ENCODE results near the gene WBP1L. TPM values are rescaled to one million over a fixed set of nuclear protein-coding genes. Genes with fewer than 3 reads are reported as not detected.

The WBP1L gene
- total RNA-seq, 2 donors from 2014 or later: 32.3 to 42.7 TPM

GRCh38 chr10:102799691-102800471 lies 56.1 kb downstream of the WBP1L start:
- Histone ChIP-seq H3K36me3 (peaks cover 5% of the 10 kb centered on the region), H3K27ac (no peak overlapping the region), H3K9ac (ENCODE audit: low read depth in 2 of 2, low read length in 2 of 2) (no peak overlapping the region), H3K4me1 (peaks cover 4% of the 10 kb centered on the region), H3K27me3 (no peaks in the 10 kb centered on the region), H3K9me3 (no peaks in the 10 kb centered on the region), H3K4me3 (no peak overlapping the region)
- no peak for DNase-seq
- no peak for TF ChIP-seq CTCF (IDR thresholded peaks at IDR 0.05)
- intact Hi-C loops (cut with DNase I): no loop called here

GRCh38 chr10:102800611-102801335 lies 57.0 kb downstream of the WBP1L start:
- intact Hi-C loops (cut with DNase I): no loop called here
- H3K36me3 ChIP-seq: peaks cover 5% of the 10 kb centered on the region
- H3K9me3 ChIP-seq: no peaks in the 10 kb centered on the region
- peaks cover 4% of the 10 kb centered on the region for H3K4me1 ChIP-seq
- no peak for DNase-seq
- H3K27me3 ChIP-seq: no peaks in the 10 kb centered on the region
- H3K27ac ChIP-seq: peak overlapping the region; percentile 5
- H3K9ac ChIP-seq (ENCODE audit: low read depth in 2 of 2, low read length in 2 of 2): no peak overlapping the region
- H3K4me3 ChIP-seq: no peak overlapping the region
- no peak for TF ChIP-seq CTCF (IDR thresholded peaks at IDR 0.05)

DNA sequence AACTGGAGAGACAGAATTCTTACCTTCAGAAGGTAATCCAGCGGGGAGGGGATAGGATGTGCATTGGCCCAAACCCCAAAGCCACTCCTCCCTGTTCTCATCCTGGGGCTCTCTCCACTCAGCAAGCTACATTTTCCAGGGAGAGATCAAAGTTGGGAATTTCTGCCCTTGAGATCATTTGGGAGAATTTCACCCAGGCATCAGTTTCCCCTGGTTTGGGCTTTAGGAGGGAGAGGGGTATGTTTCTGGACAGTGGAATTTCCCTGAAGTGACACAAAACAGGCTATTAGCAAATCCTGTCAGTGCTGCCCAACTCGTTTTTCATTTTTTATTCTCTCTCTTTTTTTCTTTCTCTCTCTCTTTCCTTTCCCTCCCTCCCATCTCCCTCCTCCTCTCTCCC lies 57.7 kb downstream of the WBP1L start:
- Histone ChIP-seq H3K36me3 (peaks cover 5% of the 10 kb centered on the region), H3K27me3 (no peaks in the 10 kb centered on the region), H3K9me3 (no peaks in the 10 kb centered on the region), H3K9ac (ENCODE audit: low read depth in 2 of 2, low read length in 2 of 2) (peak overlapping the region in 1 of 2 donors; percentile 12), H3K27ac (peak overlapping the region; percentile 5), H3K4me1 (peaks cover 2% of the 10 kb centered on the region), H3K4me3 (no peak overlapping the region)
- no peak for TF ChIP-seq CTCF (IDR thresholded peaks at IDR 0.05)
- no peak for DNase-seq
- intact Hi-C loops (cut with DNase I): no loop called here

DNA sequence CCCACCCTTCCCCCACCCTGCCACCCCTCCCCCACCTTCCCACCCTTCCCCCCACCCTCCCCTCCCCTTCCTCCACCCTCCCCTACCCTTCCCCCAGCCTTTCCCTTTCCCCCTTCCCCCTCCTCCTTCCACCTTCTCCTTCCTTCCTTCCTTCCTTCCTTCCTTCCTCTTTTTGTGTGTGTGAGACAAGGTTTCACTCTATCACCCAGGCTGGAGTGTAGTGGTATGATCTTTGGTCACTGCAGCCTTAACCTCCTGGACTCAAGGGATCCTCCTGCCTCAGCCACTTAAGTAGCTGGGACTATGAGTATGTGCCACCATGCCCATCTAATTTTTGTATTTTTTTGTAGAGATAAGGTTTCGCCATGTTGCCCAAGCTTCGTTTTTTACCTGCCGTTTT lies 58.2 kb downstream of the WBP1L start:
- no peak for DNase-seq
- Histone ChIP-seq H3K27ac (peak overlapping the region; percentile 64), H3K9ac (ENCODE audit: low read depth in 2 of 2, low read length in 2 of 2) (no peak overlapping the region), H3K27me3 (no peaks in the 10 kb centered on the region), H3K4me3 (no peak overlapping the region), H3K36me3 (peaks cover 5% of the 10 kb centered on the region), H3K4me1 (no peaks in the 10 kb centered on the region), H3K9me3 (no peaks in the 10 kb centered on the region)
- TF ChIP-seq CTCF (IDR thresholded peaks at IDR 0.05): no peak
- intact Hi-C loops (cut with DNase I): no loop called here

GRCh38 chr10:102802920-102803534 lies 59.3 kb downstream of the WBP1L start:
- intact Hi-C loops (cut with DNase I): no loop called here
- Histone ChIP-seq H3K36me3 (peaks cover 5% of the 10 kb centered on the region), H3K9me3 (no peaks in the 10 kb centered on the region), H3K9ac (ENCODE audit: low read depth in 2 of 2, low read length in 2 of 2) (no peak overlapping the region), H3K4me1 (no peaks in the 10 kb centered on the region), H3K4me3 (no peak overlapping the region), H3K27ac (peak overlapping the region; percentile 64), H3K27me3 (no peaks in the 10 kb centered on the region)
- no peak for DNase-seq
- TF ChIP-seq CTCF (IDR thresholded peaks at IDR 0.05): no peak
